Neural progenitor cell (in vitro differentiated cells): ENCODE results near the gene CDCA4.

Source experiments
- EZH2phosphoT487 ChIP-seq: fragments of 200-600 bp; sonication (generic); IDR thresholded peaks from 2 replicates; pipeline ENCODE4 v1.6.1; 2017; ENCODE audit warnings: antibody characterized with exemption
- TF ChIP-seq, protein P1 (sequence below): fragments of 200-600 bp; sonication (generic); IDR thresholded peaks from 2 replicates; pipeline ENCODE4 v1.5.1; 2017; ENCODE audit warnings: antibody characterized with exemption, mild to moderate bottlenecking

DNA sequence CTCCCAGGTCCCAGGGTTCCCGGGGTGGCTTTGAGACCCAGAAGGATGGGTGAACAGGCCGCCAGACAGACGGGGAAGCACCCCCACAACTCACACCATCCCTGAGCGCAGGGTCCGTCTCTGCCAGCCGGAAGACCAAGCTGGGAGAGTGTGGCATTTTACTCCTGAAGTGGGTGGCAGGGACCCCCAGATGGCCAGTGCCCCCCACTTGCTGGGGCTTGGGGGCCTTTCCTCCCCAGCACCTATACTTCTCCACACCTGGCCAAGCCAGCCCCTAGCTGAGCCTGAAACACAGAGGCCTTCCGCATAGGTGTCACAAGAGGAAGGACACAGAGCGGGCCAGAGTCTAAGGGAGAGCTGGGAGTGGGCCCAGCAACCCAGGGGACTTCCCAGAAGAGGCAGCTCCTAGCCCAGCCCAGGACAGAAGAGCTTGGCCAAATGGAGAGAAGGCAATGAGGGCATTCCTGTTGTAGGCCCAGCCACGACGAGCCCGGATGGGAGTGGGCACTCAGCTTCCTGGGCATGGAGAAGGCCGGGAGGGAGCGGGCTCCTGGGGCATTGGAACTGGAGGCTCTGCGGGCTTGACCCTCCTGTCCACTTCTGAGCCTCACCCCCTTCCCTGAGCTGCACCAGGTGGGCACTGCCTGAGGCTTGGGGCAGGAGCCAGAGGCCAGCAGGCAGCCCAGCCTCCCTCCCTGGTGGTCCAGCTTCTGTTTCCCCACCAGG is 46.1 kb downstream of the CDCA4 start:
- TF ChIP-seq, protein P1, sequence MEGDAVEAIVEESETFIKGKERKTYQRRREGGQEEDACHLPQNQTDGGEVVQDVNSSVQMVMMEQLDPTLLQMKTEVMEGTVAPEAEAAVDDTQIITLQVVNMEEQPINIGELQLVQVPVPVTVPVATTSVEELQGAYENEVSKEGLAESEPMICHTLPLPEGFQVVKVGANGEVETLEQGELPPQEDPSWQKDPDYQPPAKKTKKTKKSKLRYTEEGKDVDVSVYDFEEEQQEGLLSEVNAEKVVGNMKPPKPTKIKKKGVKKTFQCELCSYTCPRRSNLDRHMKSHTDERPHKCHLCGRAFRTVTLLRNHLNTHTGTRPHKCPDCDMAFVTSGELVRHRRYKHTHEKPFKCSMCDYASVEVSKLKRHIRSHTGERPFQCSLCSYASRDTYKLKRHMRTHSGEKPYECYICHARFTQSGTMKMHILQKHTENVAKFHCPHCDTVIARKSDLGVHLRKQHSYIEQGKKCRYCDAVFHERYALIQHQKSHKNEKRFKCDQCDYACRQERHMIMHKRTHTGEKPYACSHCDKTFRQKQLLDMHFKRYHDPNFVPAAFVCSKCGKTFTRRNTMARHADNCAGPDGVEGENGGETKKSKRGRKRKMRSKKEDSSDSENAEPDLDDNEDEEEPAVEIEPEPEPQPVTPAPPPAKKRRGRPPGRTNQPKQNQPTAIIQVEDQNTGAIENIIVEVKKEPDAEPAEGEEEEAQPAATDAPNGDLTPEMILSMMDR: no peak
- TF ChIP-seq EZH2phosphoT487: no peak
